ENCODE measurements around the gene FOXD3.

The FOXD3 gene

DNA sequence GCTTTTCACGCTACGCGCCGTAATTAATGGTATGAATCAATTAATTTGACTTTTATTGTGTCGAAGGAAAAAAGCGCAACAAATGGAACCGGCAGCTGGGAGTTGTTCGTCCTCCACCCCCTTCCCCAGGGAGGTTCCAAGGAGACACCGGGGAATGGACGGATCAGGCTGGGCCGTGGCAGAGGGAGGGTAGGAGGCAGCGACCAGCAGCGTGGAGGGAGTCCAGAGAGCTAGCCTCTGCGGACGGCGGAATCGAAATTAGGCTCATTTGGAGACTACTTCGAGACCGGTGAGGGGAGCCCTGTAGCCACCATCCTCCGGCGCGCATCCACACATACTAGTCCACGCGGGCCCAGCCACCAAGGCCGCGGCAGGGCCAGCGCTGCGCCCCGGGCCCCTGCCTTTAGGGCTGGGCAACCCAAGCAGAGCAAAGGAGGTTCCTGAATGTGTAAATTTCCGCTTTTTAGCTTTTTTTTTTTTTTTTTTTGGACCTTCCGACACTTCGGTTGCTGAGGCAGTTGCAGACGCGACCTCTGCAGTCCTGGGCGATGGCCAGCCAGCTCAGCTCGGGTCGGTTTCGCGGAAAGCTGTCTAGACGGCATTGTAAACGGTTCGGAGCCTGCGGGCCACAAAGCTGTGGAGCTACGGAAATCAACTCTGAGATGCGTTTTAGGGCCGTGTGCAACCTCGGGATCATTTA lies 2.2 kb upstream of the FOXD3 start:
- FAIRE-seq (no peak), DNase-seq (ENCODE audit: insufficient read length, low spot score) (no peak)

- FAIRE-seq: no peak
Observed at GRCh38 chr1:63321066-63321784, 1.1 kb upstream of the FOXD3 start.

GRCh38 chr1:63321785-63322113 lies 618 bp upstream of the FOXD3 start:
- no peak for FAIRE-seq

More at GRCh38 chr1:63321066-63321784, 1.1 kb upstream of the FOXD3 start:
- DNase-seq (ENCODE audit: insufficient read length, low spot score): no peak

DNA sequence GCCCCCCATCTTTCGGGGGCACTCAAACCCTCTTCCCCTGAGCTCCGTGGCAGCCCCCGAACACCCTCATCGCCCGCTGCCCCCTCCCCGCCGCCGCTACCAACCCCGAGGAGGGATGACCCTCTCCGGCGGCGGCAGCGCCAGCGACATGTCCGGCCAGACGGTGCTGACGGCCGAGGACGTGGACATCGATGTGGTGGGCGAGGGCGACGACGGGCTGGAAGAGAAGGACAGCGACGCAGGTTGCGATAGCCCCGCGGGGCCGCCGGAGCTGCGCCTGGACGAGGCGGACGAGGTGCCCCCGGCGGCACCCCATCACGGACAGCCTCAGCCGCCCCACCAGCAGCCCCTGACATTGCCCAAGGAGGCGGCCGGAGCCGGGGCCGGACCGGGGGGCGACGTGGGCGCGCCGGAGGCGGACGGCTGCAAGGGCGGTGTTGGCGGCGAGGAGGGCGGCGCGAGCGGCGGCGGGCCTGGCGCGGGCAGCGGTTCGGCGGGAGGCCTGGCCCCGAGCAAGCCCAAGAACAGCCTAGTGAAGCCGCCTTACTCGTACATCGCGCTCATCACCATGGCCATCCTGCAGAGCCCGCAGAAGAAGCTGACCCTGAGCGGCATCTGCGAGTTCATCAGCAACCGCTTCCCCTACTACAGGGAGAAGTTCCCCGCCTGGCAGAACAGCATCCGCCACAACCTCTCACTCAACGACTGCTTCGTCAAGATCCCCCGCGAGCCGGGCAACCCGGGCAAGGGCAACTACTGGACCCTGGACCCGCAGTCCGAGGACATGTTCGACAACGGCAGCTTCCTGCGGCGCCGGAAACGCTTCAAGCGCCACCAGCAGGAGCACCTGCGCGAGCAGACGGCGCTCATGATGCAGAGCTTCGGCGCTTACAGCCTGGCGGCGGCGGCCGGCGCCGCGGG lies 837 bp downstream of the FOXD3 start:
- no peak for DNase-seq (ENCODE audit: insufficient read length, low spot score)
- no peak for FAIRE-seq

More at GRCh38 chr1:63321785-63322113, 618 bp upstream of the FOXD3 start:
- no peak for DNase-seq (ENCODE audit: insufficient read length, low spot score)

DNA sequence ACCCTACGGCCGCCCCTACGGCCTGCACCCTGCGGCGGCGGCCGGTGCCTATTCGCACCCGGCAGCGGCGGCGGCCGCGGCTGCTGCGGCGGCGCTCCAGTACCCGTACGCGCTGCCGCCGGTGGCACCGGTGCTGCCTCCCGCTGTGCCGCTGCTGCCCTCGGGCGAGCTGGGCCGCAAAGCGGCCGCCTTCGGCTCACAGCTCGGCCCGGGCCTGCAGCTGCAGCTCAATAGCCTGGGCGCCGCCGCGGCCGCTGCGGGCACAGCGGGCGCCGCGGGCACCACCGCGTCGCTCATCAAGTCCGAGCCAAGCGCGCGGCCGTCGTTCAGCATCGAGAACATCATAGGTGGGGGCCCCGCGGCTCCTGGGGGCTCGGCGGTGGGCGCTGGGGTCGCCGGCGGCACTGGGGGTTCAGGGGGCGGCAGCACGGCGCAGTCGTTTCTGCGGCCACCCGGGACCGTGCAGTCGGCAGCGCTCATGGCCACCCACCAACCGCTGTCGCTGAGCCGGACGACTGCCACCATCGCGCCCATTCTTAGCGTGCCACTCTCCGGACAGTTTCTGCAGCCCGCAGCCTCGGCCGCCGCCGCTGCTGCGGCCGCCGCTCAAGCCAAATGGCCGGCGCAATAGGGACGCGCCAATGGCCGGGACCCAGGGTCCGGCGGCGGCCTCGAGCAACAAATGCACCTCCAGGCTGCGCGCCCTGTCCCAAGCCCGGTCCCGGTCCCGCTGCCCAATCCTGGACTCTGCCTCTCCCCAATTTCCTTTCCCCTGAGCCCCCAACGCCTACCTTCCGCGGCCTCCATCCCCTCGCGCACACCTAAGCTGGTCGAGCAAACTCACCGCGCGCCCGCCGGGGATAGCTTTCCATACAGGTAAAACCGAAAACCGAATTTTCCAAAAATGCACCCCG lies 1.8 kb downstream of the FOXD3 start:
- FAIRE-seq: no peak
- no peak for DNase-seq (ENCODE audit: insufficient read length, low spot score)

DNA sequence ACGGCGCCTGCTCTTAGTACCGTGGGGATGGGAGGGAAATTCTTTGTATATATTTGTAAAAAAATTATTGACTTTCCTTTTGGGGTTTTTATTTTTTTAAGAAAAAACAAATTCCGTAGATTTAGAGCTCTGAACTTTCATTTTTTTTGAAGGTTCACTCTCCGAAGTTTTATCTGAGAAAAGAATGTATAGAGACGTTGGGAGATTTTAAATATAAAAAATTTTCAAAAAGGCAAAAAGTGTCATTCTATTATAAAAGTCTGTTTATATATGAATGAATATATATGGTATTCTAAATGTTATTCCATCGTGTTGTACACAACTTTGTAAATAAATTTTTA lies 2.4 kb downstream of the FOXD3 start:
- no peak for FAIRE-seq
- DNase-seq (ENCODE audit: insufficient read length, low spot score): no peak

DNA sequence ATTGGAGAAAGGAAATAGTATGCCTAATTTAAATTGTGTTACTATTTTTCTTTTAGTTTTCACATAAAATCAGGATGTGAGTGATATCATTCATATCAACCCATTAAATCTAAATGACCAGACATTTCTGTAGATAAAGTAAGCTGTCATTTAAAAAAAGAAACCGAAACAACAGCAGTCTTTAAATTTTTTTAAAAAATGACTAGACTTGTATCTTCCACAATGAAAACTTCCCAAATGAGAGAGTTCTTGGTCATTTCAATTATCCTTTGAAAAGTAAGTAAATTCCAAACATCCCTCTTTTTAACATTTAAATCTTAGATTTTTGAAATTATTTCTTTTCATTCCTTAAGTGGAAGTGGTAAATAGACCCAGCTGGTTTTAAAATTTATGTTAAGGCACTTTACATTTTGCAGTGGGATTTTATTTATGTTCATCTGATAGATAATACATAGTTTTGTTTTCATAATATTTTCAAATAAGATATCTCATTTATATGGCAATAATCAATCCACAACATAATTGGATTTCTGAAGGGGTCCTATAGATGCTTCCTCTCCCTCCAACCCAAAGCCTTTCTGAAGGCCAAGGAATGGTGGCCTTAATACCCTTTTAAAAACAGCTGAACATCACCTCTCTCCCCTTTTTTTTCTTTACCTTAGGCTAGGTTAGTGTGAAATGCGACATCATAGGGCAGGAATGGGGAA lies 3.1 kb downstream of the FOXD3 start:
- DNase-seq (ENCODE audit: insufficient read length, low spot score): no peak
- FAIRE-seq: no peak

GRCh38 chr1:63326106-63326472 lies 3.7 kb downstream of the FOXD3 start:
- DNase-seq (ENCODE audit: insufficient read length, low spot score) (no peak), FAIRE-seq (no peak)

DNA sequence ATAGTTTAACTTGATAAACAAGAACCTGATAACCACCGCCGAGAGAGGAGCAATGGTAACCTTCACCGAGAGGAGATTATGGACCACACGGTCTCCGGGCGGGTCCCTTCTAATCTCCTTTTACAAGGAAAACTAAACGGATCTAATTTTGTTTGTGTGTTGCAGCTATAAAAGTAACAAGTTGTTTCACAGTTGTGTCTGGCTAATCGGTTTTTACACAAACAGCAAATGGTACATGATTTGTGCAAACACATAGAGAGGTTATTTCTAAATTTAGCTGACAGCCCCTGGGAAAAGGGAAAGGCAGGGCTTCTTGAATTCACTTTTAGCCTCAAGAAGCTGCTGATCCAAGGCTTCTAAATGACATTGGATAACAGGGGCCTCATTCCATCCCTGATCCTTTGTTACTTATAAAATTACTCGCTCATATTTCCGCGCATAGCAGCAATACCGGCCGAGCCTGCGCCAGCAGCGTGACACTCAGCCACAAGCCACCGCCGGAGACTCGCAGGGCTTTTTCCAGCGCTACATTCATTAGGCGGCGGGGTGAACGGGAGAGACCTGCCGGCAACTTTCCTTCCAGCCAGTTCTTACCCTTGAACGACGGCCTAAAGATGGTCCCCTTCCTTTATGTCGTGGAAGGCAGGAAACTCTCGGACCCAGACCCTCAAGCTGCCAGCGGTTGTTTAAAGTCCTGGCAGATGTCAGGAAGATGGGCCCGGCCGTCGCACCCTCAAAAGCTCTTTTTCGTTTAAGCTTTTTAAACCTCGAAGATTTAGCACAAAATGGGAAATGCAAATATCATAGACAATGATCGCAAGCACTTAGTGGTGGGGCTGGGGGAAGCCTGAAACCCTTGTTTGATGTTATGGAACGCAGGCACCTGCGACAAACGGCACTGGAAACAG lies 4.4 kb downstream of the FOXD3 start:
- FAIRE-seq (no peak), DNase-seq (ENCODE audit: insufficient read length, low spot score) (no peak)

- no peak for DNase-seq (ENCODE audit: insufficient read length, low spot score)
- FAIRE-seq: peak; percentile 67
Observed at GRCh38 chr1:63327417-63328054, 5.2 kb downstream of the FOXD3 start.

DNA sequence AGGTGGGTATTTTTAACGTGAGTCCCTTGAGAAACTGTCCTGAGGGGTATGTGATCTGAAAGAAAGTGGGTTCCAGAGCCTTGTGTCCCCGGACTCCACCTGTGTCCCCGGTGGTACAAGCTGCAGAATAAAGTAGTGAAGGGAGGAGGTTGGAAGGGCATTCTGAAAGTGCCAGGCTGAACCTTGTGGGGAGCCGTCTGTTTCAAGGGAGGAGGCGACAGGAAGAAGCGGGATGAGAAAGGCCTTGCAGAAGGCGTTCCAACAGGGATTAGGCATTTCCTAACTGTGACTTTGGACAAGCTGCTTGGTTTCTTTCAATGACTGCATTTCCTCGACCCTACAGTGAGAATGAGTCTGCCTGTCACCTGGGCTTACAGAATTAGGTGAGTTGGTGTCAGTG lies 5.8 kb downstream of the FOXD3 start:
- DNase-seq (ENCODE audit: insufficient read length, low spot score) (no peak), FAIRE-seq (no peak)

- DNase-seq (ENCODE audit: insufficient read length, low spot score) (no peak), FAIRE-seq (no peak)
Observed at GRCh38 chr1:63328781-63329180, 6.4 kb downstream of the FOXD3 start.

- no peak for DNase-seq (ENCODE audit: insufficient read length, low spot score)
- FAIRE-seq: no peak
Observed at GRCh38 chr1:63329621-63330330, 7.4 kb downstream of the FOXD3 start.

DNA sequence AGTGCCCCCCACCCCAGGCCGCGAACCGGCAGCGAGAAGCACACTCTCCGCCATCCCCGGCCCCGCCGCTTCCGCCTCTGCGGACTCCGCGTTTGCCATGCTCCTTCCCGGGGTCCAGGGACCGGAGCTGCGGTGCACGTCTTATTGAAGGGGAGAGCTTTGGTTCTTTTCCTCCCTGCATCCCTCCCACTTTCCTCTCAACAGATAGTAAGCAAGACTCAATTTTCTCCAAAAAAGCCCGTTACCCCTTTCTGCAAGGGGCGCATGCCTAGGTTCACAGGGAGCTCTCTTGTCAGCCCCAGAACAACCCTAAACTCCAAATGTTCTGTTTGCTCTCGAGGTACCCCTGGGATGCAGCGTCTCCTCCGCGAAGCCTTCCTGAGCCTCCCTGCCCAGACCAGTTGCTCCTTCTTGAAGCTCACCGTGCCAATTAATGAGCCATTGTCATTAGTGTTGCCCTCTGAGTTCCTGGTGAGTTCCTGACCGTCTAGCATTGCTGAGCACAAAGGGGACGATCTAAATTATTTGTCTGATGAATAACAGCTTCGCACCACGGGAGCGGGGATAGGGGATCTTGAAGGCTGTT lies 8.1 kb downstream of the FOXD3 start:
- FAIRE-seq (no peak), DNase-seq (ENCODE audit: insufficient read length, low spot score) (no peak)

DNA sequence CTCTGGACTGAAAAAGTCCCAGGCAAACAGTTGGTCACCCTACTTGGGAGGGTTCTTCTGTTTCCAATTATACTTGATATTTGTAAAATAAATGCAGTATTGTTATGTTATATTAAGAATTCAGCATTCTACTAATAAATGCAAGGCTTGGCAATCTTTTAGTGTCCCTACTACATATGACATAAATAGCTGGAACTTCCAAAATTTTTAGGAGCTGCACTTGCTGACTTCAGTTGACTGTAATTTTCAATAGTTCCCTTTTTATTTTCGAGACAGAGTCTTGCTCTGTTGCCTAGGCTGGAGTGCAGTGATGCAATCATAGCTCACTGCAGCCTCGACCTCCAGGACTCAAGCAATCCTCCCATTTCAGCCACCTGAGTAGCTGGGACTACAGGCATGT lies 20.0 kb downstream of the FOXD3 start:
- no peak for DNase-seq (ENCODE audit: insufficient read length, low spot score)
- FAIRE-seq: no peak

GRCh38 chr1:63343922-63344321 lies 21.6 kb downstream of the FOXD3 start:
- no peak for FAIRE-seq

DNA sequence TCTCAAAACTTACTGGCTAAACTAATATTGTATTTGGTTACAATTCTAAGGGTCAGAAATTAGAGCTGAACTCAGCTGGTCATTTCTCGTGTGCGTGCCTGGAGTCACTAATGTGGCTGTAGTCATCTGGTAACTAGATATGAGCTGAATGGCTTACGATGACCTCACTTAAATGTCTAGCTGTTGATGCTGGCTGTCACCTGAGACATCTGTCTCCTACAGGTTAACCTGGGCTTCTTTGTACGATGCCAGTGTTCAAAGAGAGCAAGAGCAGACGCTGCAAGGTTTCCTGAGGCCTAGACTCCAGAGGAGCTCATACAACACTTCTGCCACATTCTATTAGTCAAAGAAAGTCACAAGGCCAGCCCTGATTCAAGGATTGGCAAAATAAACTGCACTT lies 28.0 kb downstream of the FOXD3 start:
- FAIRE-seq (no peak), DNase-seq (ENCODE audit: insufficient read length, low spot score) (no peak)

More at GRCh38 chr1:63343922-63344321, 21.6 kb downstream of the FOXD3 start:
- no peak for DNase-seq (ENCODE audit: insufficient read length, low spot score)
